ENCODE data around the gene FXYD3. TPM values are rescaled to one million over a fixed set of nuclear protein-coding genes. Genes with fewer than 3 reads are reported as not detected.

Gene FXYD3
- total RNA-seq, 1 donor from 2014 or later = 1.1 TPM

DNA sequence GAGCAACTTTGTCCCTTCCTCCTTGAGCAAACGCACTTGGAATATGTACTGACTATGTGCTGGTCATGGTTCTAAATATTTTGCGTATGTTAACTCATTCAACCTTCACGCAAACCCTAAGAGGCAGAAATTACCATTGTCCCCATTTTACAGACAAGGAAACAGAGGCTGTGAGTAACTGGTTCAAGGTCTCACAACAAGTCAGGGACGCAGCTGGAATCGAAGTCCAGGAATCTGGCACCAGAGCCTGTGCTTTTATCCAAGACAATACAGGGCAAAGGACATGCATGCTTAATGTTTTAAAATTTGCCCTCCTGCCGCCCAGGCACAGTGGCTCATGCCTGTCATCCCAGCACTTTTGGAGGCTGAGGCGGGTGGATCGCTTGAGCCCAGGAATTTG is 44.0 kb downstream of the FXYD3 start:
- no peak for DNase-seq
- no peak overlapping the region for H3K4me3 ChIP-seq
- intact Hi-C loops (cut with micrococcal nuclease) = no loop called here
- peaks cover 63% of the 10 kb centered on the region for H3K36me3 ChIP-seq
- H3K27ac ChIP-seq (replicated peaks) = no peak overlapping the region
- peaks cover 22% of the 10 kb centered on the region for H3K27me3 ChIP-seq (ENCODE audit: low read depth)
- peaks cover 25% of the 10 kb centered on the region for H3K9me3 ChIP-seq (replicated peaks)
- no peak for TF ChIP-seq CTCF (IDR thresholded peaks at IDR 0.05; ENCODE audit: borderline replicate concordance)
- H3K4me1 ChIP-seq = peaks cover 12% of the 10 kb centered on the region

GRCh38 chr19:35160629-35161433 is 45.2 kb downstream of the FXYD3 start:
- H3K9me3 ChIP-seq (replicated peaks) = peaks cover 37% of the 10 kb centered on the region
- peaks cover 76% of the 10 kb centered on the region for H3K36me3 ChIP-seq

GRCh38 chr19:35161434-35161743 is 45.8 kb downstream of the FXYD3 start:
- no peak for DNase-seq
- peaks cover 81% of the 10 kb centered on the region for H3K36me3 ChIP-seq
- no peaks in the 10 kb centered on the region for H3K4me1 ChIP-seq
- peaks cover 6% of the 10 kb centered on the region for H3K27me3 ChIP-seq (ENCODE audit: low read depth)
- intact Hi-C loops (cut with micrococcal nuclease) = no loop called here
- no peak for TF ChIP-seq CTCF (IDR thresholded peaks at IDR 0.05; ENCODE audit: borderline replicate concordance)
- no peak overlapping the region for H3K27ac ChIP-seq (replicated peaks)
- H3K4me3 ChIP-seq = no peak overlapping the region
- H3K9me3 ChIP-seq (replicated peaks) = peaks cover 43% of the 10 kb centered on the region

More at GRCh38 chr19:35160629-35161433, 45.2 kb downstream of the FXYD3 start:
- intact Hi-C loops (cut with micrococcal nuclease) = no loop called here
- DNase-seq = no peak
- Histone ChIP-seq H3K4me1 (peaks cover under 1% of the 10 kb centered on the region), H3K27ac (replicated peaks) (no peak overlapping the region), H3K27me3 (ENCODE audit: low read depth) (peaks cover 11% of the 10 kb centered on the region), H3K4me3 (no peak overlapping the region)
- TF ChIP-seq CTCF (IDR thresholded peaks at IDR 0.05; ENCODE audit: borderline replicate concordance) = no peak

- no peaks in the 10 kb centered on the region for H3K4me1 ChIP-seq
- intact Hi-C loops (cut with micrococcal nuclease) = no loop called here
- no peak overlapping the region for H3K4me3 ChIP-seq
- H3K36me3 ChIP-seq = peaks cover 89% of the 10 kb centered on the region
- H3K27me3 ChIP-seq (ENCODE audit: low read depth) = no peaks in the 10 kb centered on the region
- no peak overlapping the region for H3K27ac ChIP-seq (replicated peaks)
- H3K9me3 ChIP-seq (replicated peaks) = peaks cover 48% of the 10 kb centered on the region
- no peak for TF ChIP-seq CTCF (IDR thresholded peaks at IDR 0.05; ENCODE audit: borderline replicate concordance)
- DNase-seq = no peak
Observed at GRCh38 chr19:35162471-35163326, 47.1 kb downstream of the FXYD3 start.

- Histone ChIP-seq H3K27ac (replicated peaks) (no peak overlapping the region), H3K36me3 (peaks cover 74% of the 10 kb centered on the region), H3K9me3 (replicated peaks) (peaks cover 48% of the 10 kb centered on the region), H3K27me3 (ENCODE audit: low read depth) (no peaks in the 10 kb centered on the region), H3K4me1 (no peaks in the 10 kb centered on the region), H3K4me3 (no peak overlapping the region)
- intact Hi-C loops (cut with micrococcal nuclease) = no loop called here
- no peak for TF ChIP-seq CTCF (IDR thresholded peaks at IDR 0.05; ENCODE audit: borderline replicate concordance)
- no peak for DNase-seq
Observed at GRCh38 chr19:35164418-35164817, 48.8 kb downstream of the FXYD3 start.

Data from left ventricle myocardium inferior (tissue), 1 donor.